ENCODE data around the gene PBX4.
A peak's percentile ranks its signal among the peaks of the same experiment; 100 is the strongest.

The PBX4 gene

DNA sequence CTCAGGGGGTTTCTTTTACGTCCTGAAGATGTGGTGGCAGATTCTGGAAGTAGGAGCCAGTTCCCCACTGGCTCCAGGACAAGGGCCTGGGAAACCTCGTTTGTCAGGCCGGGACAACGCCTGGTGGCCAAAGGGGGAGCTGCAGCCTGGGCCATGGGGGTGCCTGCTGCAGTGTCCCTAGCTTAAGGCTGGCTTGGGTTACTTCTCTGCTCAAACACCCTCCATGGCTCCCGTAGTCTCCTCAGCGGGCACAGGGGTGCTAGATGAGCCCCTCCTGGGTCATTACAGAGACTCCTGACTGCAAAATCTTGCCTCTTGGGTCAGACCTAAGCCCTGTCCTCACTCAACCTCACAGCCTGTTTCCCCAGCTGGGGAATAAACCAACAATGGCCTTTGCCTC, 65.7 kb downstream of the PBX4 start:
- DNase-seq: peak in 1 of 2 experiments; percentile 21

GRCh38 chr19:19551853-19552192, 66.7 kb downstream of the PBX4 start:
- DNase-seq: no peak

- no peak for DNase-seq
Observed at GRCh38 chr19:19550972-19551852, 67.3 kb downstream of the PBX4 start.

GRCh38 chr19:19550485-19550929, 68.0 kb downstream of the PBX4 start:
- no peak for DNase-seq

GRCh38 chr19:19549804-19550464, 68.6 kb downstream of the PBX4 start:
- DNase-seq: no peak

GRCh38 chr19:19548915-19549759, 69.3 kb downstream of the PBX4 start:
- no peak for DNase-seq

- DNase-seq: no peak
Observed at GRCh38 chr19:19547674-19548336, 70.7 kb downstream of the PBX4 start.

- no peak for DNase-seq
Observed at GRCh38 chr19:19546751-19547162, 71.7 kb downstream of the PBX4 start.

GRCh38 chr19:19545707-19546106, 72.8 kb downstream of the PBX4 start:
- no peak for DNase-seq

- no peak for DNase-seq
Observed at GRCh38 chr19:19544954-19545591, 73.4 kb downstream of the PBX4 start.

DNA sequence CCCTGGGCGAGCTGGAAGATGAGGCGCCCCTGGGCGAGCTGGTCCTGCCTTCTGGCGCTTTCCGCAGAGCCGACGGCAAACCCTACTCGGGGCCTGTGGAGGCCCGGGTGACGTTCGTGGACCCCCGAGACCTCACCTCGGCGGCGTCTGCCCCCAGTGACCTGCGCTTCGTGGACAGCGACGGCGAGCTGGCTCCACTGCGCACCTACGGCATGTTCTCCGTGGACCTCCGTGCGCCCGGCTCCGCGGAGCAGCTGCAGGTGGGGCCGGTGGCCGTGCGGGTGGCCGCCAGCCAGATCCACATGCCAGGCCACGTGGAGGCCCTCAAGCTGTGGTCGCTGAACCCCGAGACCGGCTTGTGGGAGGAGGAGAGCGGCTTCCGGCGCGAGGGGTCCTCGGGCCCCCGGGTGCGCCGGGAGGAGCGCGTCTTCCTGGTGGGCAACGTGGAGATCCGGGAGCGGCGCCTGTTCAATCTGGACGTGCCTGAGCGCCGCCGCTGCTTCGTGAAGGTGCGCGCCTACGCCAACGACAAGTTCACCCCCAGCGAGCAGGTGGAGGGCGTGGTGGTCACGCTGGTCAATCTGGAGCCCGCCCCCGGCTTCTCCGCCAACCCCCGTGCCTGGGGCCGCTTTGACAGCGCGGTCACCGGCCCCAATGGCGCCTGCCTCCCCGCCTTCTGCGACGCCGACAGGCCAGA, 74.1 kb downstream of the PBX4 start:
- DNase-seq: no peak

DNA sequence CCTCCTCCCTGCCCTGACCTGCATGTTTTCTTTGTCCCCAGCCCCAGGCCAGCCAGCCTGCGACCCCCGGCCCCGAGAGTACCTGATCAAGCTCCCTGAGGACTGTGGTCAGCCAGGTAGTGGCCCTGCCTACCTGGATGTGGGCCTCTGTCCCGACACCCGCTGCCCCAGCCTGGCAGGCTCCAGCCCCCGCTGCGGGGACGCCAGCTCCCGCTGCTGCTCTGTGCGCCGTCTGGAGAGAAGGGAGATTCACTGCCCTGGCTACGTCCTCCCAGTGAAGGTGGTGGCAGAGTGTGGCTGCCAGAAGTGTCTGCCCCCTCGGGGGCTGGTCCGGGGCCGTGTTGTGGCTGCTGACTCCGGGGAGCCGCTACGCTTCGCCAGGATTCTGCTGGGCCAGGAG, 74.8 kb downstream of the PBX4 start:
- no peak for DNase-seq

GRCh38 chr19:19543101-19543500, 75.4 kb downstream of the PBX4 start:
- no peak for DNase-seq

- DNase-seq: no peak
Observed at GRCh38 chr19:19542507-19542906, 76.0 kb downstream of the PBX4 start.

GRCh38 chr19:19541616-19542015, 76.9 kb downstream of the PBX4 start:
- DNase-seq: no peak

GRCh38 chr19:19540715-19541515, 77.6 kb downstream of the PBX4 start:
- peak in 1 of 2 experiments; percentile 14 for DNase-seq

DNA sequence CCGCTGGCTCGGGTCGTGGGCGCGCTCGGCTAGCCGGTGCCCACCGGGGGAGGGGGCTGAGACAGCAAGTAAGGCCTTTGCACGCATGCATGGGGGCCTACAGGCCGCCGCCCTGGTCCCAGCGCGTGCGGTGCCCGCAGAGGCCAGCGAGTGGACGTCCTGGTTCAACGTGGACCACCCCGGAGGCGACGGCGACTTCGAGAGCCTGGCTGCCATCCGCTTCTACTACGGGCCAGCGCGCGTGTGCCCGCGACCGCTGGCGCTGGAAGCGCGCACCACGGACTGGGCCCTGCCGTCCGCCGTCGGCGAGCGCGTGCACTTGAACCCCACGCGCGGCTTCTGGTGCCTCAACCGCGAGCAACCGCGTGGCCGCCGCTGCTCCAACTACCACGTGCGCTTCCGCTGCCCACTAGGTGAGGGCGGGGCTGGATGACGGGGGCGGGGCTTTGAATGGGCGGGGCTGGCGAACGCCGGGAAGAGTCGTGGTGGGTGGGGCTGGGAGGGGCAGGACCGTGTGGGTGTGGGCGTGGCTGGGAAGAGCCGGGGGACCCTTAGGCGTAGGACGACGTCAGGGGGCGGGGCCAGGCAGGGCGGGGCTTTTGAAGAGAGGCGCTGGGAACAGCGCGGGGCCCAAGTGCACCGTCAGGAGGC, 78.3 kb downstream of the PBX4 start:
- DNase-seq: no peak

DNA sequence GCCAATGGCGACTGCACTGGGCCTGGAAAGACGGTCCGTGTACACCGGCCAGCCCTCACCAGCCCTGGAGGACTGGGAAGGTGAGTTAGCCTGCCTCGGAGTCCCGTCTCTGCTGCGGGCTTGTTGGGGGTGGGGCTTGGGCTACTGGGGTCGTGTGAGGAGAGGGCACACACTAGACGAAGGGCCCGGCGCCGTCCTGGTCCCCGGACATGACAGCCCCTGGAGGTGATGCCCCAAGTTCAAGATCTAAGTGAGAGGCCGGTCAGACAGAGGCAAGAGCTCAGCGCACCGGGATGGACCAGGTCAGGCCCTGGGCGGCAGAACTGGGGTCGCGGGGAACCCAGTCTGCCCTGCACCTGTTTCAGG, 78.8 kb downstream of the PBX4 start:
- no peak for DNase-seq

DNA sequence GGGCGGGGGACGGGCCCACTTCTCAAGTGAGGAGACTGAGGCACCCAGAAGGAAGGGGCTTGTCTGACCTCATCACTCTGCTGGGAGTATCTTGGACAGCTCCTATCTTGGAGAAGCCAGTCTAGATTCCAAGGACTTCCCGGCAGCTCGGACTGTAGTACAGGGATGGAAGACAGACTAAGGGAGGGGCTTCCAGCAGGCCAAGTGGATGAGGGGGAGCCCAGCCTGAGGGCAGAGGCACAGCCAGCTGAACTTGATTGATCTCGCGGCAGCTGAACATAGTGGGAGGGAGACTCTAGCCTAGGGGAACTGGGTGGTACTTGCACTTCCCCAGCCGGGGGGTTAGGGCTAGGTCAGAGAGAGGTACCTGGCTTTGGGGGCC, 79.7 kb downstream of the PBX4 start:
- no peak for DNase-seq

DNA sequence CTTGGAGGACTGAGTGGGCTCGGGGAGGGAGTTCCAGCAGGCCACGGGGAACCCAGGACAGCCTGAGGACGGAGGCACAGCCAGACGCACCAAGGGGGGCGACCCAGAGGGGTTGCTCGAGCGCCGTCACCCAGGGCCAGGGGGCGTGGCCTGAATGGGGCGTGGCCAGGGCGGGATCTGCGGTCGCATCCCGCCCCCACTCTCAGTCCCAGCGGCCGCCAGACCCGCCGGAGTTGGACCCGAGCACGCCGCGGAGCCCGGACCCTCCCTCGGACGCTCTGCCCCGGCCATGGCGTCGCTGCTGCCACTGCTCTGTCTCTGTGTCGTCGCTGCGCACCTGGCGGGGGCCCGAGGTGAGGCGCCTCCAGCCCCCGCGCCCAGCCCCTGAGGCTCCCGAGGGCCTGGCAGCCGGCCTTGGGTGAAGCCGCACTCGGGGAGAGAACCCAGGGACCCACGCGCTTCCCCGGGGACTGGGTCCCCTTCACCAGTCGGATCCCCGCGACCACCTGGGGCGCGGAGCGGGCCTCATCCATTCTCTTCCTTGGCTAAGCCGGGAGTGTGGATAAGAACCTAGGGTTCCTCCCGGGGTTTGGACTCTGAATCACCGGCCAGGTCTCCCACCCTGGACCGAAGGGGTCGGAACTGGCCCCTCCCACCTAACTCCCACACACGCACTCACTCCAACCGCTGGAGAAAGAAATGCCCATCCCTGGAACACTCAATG, 80.3 kb downstream of the PBX4 start, which contains the start of gene CILP2:
CILP2 (plus strand) TSS at position 205 of the 724 bp plus-strand sequence; CDS start at position 290, 85 bp downstream.
- no peak for DNase-seq

Measured in SW 1271 (cell line).